Kidney tubule cell (primary cell): ENCODE measurements around the gene CSTF3.
A peak's percentile ranks its signal among the peaks of the same experiment; 100 is the strongest.
"Not testable (repeated sequence)": the region's sequence is repeated elsewhere in the genome, so short reads cannot be mapped to it uniquely, and the experiment has no call there.

Source experiments
- DNase-seq: peaks from one replicate; pipeline ENCODE4 v3.0.0-alpha.2; 2018; ENCODE audit warnings: low spot score

The CSTF3 gene

DNA sequence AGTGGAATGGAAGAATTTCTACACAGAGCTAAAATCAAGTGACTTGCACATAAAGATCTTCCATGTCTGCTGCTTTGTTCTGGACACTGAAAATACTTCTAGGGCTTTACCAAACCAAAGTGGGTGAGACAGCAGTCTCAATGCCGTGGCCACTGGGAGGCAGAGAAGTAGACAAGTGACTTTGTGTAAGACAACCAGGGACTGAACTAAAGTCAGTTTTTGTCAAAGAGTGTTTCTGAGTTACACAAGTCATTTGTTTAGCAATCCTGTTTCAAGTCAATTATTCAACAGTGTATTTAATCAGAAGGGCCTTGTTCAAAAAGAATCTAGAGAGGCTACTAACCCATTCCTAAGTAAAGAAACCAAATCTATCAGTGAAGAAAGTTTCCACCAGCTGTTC is 75.3 kb downstream of the CSTF3 start:
- DNase-seq = no peak

DNA sequence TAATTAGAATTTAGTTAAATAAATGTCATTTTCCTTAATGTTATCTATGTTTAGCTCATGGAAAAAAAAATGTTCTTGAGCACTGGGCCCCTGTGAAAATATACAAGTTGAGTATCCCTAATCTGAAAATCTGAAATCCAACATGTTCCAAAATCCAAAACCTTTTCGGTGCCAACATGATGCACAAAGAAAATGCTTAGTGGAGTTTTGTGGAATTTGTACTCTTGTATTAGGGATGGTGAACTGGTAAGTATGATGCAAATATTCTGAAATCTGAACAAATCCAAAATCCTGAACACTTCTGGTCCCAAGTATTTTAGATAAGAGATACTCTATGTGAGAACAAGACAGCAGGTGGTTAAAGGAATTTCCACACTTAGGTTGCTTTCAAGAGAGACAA is 77.4 kb downstream of the CSTF3 start:
- no peak for DNase-seq

DNA sequence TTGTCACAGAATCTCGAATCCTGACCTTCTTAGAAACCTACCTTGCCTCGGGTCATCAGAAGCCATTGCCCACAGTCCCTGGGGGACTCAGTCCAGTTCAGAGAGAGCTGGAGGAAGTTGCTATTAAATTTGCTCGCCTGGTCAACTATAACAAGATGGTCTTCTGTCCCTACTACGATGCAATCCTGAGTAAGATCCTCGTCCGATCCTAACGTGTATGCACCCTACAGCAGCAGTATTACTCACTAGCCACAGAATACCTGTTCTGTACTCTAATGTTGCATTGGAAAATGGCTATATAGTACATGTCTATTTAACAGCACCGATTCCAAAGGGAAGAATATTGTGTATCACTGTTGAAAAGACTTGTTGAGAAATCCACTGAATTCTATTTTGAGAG is 88.8 kb downstream of the CSTF3 start:
- no peak for DNase-seq

DNA sequence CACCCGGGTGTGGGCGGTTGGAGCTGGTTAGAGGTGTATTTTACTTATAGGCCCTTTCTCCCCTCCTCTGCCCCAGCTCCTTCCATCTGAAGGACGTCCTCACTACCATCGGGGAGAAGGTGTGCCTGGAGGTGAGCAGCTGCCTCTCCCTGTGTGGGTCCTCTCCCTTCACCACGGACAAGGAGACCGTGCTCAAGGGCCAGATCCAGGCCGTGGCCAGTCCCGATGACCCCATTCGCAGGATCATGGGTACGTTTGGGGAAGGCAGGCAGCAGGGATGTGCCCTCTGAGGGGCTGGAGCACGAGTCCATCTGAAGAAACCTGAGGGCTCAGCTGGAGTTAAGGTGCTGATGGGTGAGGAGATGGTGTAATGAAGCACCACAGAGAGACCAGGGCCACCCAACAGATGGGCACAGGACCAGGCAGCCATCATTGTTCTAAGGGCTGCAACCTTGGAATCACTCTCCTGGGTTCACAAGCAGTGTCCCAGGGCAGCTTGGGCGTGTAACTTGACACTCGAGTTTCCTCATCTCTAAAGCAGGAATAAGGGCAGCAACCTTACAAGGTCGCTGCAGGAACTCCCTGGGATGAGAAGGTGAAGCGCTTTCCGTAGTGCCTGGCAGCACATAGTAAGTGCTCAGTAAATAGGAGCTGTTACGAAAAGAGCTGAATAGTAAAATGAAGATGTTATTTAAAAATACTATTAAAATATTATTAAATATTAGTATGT is 92.5 kb downstream of the CSTF3 start:
- DNase-seq = no peak

DNA sequence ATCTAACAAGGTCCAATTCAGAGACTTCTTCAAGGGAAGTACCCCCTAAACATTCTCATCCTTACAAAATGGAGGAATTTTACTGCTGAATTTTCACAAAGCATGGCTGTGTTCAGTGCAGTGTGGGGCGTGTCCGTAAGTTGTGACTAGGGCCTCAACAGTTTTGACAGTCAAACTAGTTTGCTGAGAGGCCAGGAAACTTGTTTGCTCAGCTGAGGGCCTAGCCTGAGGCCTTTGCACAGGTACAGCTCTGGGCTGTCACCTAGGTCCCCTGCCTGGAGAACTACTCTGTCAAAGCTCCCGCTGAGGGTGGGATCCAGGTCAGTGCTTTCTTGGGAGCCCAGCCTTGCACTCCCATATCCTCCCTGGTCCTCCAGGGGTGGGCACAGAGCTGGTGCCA is 94.0 kb downstream of the CSTF3 start:
- no peak for DNase-seq

DNA sequence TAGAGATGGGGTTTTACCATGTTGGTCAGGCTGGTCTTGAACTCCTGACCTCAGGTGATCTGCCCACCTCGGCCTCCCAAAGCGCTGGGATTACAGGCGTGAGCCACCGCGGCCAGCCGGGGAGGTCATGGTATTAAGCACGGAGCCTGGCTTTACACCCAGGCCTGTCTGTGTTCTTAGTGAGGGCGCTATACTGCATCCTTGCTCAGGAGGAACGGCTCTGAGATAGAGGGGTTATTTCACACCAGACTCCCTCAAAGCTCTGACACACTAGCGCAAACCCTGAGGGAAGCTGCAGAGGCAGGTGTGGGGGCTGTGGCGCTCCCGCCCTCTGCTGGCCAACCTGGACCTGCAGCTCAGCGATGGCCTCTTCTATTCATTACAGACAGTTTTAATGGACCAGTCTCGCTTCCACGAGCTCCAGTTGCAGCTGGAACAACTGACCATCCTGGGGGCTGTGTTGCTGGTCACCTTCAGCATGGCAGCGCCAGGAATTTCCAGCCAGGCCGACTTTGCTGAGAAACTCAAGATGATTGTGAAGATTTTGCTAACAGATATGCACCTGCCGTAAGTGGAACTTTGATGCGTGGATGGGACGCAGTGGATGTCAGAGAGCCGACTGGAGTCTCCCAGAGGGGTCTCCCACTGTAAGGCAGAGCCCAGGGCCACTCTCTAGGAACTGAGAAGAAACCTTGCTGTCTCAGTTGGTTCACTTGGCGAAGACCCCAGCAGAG is 95.7 kb downstream of the CSTF3 start:
- peak; percentile 63 for DNase-seq

DNA sequence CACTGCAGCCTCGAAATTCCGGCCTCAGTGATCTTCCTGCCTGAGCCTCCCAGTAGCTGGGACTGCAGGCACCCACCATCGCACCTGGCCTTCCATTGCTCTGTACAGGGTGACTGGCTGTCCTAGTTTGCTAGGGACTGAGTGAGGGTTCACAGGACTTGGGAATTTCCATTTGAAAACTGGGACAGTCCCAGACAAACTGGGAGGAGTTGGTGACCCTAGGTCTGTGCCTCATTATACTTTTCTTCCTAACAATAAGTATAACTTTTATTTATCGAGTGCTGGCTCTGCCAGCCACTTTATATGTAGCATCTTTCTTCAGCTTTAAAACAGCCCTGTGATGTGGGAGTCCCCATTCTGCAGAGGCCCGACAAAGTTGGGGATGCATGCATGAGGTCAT is 96.4 kb downstream of the CSTF3 start:
- DNase-seq = no peak

DNA sequence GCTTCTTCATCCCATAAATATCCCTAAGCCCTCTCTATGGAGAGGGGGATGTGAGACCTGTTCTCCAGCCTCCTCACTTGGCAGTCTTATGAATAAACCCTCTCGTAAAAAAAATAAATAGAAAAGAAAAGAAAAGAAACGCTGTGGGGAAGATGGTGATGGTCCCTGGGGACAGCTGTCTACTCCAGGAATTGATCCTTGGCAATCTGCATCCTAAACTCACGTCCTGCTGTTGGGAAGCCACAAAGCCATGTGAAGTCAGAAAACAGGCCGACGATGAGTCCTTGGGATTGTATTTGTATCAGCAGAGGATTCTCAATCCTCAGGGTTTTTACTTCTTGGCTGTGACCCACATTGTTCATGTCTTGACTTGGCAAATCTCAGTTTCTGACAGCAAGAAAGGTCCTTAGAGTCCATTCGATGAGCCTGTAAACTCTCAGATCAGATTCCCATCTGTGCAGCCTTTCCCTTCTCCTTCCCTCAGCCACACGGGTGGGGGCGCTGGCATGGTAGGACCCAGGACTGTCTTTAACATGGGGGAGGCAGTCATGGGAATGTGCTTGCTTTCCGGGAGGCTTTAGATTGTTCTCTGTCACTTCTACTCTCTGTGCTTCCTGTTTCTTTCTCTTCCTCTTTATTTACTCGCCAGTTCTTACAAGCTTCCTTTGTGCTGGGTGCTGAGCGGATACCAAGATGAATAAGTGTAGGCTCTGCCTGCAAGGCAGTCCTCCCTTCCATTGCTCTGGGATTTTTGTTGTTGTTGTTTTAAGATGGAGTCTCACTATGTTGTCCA is 97.1 kb downstream of the CSTF3 start:
- DNase-seq = no peak

DNA sequence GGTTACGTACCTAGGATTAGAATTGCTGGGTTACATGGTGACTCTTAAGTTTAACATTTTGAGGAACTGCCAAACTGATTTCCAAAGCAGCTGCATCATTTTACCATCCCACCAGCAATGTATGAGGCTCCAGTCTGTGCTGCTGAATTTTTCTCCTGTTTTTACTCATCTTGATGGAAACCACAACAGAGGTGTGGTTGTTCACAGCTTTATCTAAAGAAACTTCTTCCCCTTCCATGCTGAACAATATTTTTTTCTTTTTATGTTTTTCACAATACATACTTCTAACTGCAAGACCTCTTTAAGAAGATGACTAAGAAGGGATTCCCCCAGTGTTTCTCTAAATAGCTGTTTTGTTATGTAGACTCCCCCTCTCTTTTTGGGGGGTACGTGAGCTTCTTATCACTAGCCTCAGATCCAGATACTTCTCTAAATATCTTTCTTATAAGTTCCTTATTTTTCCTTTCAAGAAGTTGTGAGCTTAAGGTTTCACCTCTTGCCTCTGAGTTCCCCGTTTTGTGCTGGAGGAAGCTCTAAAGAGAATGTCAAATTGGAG is 97.9 kb downstream of the CSTF3 start:
- DNase-seq = no peak

DNA sequence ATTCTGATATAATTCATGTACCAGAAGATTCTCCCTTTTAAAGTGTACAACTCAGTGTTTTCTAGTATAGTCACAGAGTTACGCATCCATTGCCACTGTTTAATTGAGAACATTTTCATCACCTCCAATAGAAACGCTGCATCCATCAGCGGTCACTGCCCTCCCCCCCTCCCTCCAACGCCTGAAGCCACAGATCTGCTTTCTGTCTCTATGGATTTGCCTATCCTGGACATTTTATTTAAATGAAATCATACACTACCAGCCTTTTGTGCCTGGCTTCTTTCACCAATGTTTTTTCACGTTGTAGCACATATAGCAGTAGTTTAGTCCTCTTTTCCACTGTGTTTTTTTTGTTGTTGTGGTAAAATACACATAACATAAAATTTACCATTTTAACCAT is 99.1 kb downstream of the CSTF3 start:
- no peak for DNase-seq

DNA sequence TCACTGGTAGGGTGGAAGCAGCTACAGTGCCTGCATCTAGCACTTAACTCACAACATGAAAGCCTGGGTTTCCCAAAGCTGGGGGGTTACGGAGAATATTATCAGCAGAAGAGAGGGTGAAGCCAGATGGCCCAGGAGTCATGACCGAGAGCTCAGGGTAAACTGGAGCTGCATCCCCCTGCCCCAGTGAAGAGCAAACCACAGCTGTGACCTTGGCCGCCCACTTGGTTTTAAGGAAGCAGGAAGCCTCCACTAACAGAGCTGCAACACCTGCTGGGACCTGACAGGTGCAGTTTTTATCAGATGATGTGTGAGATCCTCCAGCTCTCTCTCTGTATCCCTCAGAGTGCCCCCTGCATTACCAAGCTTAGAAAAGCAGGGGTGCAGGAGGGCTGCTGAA is 101.0 kb downstream of the CSTF3 start:
- DNase-seq = no peak

DNA sequence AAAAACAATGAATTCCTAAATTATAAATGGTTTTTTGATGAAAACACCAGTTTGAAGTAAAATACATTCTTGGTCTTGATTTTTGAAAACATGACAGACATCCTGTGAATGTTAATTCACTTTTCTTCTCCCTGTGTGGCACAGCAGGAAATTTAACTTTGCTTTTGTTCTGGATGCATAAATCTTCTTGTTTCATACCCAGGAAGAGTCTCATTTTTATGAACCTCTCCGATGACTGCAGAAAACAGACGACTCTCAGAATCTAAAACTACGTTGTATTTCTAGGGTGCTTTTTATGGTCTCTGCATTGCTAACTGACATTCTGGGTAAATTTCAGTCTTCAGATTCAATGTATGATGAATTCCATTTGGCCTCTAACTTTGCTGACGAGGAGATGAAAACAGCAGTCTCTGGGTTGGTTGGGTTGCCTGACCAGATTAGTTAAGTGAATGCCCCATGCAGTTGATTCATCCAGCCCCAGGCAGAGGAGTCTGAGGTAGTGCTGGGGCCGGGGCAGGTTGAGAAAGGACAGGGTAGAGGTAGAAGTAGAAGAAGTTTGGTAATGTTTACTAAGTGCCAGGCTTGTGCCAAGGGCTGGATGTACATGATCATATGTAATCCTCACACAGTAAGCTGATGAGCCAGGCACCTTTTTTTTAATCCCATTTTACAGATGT is 101.8 kb downstream of the CSTF3 start:
- DNase-seq = no peak

DNA sequence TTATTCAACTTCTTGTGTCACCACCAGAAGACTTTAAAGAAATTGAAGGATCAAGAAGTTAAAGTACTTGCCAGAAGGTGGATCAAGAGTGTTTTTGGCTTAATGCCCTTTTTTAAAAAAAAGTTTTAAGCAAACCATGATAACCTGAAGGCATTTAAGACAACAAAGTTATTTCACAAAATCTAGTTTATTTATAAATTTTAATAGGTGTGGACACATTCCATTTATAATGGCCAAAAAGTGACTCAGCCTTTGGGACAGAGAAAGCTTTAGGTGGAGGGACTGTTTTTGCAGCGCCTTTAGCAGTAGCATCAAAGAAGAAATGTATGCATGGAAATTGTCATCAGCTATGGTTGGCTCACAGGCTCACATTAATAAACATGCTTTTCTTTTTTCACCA is 104.0 kb downstream of the CSTF3 start:
- no peak for DNase-seq

DNA sequence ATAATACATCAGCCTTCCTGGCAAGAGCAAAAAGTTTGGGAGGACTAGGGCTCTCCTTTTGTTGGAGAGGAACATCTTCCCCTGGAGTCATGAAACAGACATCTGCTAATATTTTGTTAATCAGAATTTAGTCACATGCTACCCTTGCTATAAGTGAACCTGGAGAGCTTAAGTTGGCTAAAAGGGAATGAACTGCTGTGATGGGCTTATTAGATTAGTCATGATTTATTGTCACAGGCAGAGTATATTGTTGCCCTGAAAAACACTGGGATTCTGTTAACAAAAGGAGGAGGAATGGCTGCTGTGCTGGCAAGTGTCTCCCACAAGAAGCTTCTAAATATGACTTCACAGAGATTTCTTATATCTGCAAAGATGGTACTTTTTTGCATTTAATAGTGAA is 105.9 kb downstream of the CSTF3 start:
- DNase-seq = no peak

DNA sequence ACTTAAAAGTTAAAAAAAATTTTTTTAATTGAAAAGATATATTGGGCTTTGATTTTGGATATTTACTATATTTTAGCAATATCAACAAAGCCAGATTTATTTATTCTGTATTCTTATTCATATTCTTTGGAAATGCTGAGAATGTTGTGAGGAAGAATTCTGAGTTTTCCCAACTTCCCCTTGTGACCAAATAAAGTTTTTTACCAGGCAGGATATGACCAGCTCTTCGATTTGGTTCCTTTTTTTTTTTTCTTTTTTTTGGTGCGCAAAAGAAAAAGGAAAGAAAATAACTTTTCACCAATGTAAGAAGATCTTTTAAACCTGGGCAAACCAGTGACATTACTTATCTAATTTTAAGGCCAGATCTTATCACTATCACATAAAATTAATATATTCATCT is 109.0 kb downstream of the CSTF3 start:
- DNase-seq = no peak

DNA sequence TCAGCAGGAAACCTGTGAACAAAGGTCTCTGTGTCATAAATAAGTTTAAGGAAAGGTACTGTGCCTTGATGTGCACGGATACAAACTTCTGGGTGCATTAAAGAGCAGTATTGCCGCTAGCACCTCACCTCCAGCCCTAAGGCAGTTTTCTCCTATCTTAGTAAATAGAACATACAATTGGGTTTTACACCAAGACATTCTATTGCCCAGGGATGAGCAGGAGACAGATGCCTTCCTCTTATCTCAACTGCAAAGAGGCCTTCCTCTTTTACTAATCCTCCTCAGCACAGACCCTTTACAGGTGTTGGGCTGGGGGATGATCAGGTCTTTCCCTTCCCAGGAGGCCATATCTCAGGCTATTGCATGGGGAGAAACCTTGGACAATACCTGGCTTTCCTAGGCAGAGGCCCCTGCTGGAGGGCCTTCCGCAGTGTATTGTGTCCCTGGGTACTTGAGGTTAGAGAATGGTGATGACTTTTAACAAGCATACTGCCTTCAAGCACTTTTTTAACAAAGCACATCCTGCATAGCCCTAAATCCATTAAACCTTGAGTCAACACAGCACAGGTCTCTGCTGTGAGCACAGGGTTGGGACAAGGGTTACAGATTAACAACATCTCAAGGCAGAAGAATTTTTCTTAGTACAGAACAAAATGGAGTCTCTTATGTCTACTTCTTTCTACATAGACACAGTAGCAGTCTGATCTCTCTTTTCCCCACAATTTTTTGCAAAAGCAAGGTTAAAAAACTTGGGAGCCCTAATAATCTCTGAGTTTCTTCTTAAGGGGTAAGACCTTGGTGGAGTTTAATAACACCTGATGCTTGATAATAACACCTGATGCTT is 111.5 kb downstream of the CSTF3 start:
- DNase-seq = peak; percentile 45

DNA sequence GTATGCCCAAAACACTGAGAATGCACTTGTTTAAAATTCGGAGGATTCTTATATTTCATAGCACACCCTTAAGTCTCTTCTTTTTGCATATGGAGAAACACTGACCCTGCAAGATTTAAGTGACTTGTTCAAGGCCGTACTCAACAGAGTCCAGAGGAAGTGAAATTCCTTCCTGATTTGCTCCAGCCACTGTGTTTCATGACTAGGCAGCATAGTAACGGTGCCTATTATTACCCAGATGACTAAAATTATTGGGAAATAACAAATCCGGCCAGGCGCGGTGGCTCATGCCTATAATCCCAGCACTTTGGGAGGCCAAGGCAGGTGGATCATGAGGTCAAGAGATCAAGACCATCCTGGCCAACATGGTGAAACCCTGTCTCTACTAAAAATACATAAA is 112.6 kb downstream of the CSTF3 start:
- DNase-seq = not testable (repeated sequence)

DNA sequence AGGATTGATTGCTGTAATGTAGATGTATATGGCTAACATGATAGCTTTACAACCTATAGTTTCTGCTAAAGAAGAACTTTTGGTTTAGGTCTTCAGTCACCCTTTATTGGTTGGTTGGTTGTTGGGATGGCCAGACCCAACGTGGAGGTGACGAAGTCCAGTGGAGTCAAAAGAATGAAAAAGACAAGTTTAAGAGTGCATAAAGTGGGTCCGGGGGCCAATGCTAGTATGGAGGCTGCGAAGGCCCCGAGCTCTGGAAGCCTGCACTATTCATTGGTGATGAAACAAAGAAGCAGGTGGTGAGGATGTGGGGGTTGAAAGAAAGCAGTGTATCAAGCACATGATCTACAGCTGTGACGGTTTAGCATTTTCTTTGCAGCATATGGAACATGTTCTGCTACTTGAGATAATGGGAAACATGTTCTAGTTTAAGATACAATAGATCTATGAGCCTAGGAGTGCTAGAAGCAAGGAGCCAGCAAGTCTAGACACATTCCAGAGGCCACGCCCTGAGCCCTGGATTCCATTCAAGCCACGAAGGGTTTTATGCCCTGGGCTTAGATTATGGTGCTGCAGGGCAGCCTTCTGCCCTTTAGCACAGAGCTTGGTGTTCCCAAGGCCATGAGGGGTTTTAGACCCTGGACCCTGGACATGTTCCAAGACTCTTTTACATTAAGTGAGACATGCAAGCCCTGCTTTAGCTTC is 115.6 kb downstream of the CSTF3 start:
- DNase-seq = peak; percentile 20

DNA sequence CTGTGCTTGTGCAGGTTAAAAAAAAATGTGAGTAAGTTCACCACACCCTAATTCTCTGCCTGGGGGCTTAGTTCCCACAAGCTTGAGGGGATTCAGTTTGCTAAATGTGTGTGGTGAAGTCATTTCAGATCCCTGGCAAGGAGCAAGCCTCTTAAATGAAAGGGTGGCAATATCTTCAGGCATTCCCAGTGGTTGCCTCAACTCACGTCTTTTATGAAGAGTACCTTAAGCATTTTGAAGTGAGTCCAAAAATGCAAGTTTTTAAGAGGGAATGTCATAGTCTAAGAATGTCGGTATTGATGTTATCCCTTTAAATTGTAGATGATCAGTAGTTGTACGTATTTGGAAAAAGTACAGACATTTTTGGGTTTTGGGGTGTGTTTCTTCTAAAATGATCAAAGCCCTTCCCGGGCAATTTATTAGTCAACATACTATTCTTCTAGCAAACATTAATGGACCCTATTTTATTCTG is 117.0 kb downstream of the CSTF3 start:
- DNase-seq = peak; percentile 62

DNA sequence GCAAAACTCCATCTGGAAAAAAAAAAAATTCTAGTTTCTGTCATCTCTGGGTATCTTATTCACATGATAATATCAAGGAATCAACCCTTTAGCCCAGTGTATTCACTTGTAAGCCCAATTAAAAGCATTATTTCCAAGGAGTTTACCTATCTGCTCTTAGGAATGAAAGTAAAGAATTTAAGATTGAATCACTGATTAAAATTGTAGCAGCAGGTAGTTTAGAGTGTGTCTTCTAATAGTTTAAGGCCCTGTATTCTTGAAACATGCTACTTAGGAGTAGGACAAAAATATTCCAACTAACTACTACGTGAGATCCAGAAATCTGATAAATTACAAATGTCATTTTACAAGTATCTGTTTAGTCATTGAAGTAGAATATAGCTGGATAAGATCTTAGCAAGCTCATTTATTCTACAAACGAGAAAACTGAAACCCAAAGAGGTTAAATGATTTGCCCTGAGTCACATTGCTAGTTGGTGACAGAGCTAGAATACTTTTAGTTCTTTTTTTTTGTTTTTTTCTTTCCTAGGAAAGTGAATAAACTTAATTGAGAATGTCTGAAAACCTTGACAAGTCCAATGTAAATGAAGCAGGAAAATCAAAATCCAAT is 118.0 kb downstream of the CSTF3 start:
- peak; percentile 14 for DNase-seq
